Measurements from ENCODE around the gene FOXI2. TPM values are rescaled to one million over a fixed set of nuclear protein-coding genes. Genes with fewer than 3 reads are reported as not detected.
A peak's percentile ranks its signal among the peaks of the same experiment; 100 is the strongest.

The FOXI2 gene
- total RNA-seq, 1 donor from 2014 or later = not detected

- no peak for DNase-seq (ENCODE audit: low spot score)
- Mint-ChIP-seq H3K27me3 (ENCODE audit: unreplicated experiment) (no peaks in the 10 kb centered on the region), H3K9me3 (ENCODE audit: unreplicated experiment) (no peaks in the 10 kb centered on the region), H3K27ac (ENCODE audit: unreplicated experiment) (no peak overlapping the region), H3K36me3 (ENCODE audit: low read depth, unreplicated experiment) (no peaks in the 10 kb centered on the region), H3K4me3 (ENCODE audit: unreplicated experiment) (no peak overlapping the region), H3K4me1 (ENCODE audit: unreplicated experiment) (no peaks in the 10 kb centered on the region)
- TF ChIP-seq, protein P1, sequence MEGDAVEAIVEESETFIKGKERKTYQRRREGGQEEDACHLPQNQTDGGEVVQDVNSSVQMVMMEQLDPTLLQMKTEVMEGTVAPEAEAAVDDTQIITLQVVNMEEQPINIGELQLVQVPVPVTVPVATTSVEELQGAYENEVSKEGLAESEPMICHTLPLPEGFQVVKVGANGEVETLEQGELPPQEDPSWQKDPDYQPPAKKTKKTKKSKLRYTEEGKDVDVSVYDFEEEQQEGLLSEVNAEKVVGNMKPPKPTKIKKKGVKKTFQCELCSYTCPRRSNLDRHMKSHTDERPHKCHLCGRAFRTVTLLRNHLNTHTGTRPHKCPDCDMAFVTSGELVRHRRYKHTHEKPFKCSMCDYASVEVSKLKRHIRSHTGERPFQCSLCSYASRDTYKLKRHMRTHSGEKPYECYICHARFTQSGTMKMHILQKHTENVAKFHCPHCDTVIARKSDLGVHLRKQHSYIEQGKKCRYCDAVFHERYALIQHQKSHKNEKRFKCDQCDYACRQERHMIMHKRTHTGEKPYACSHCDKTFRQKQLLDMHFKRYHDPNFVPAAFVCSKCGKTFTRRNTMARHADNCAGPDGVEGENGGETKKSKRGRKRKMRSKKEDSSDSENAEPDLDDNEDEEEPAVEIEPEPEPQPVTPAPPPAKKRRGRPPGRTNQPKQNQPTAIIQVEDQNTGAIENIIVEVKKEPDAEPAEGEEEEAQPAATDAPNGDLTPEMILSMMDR (IDR thresholded peaks at IDR 0.05; ENCODE audit: unreplicated experiment) = no peak
Observed at GRCh38 chr10:127715782-127716378, 21.1 kb upstream of the FOXI2 start.

DNA sequence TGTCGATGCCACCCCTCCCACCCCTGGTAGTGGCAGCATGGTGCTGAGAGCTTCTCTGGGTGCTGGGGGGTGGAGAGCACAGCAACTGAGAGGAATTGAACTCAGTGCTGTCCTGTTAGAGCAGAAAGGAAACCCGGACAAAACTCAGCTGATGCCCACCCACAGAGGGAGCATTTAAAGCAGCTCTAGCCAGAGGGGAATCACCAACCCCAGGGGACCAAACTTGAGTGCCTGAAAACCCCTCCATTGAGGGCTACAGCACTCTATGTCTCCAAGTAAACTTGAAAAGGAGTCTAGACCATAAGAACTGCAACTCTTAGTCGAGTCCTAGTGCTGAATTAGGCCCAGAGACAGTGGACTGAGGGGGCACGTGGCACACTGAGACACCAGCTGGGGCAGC, 16.8 kb upstream of the FOXI2 start:
- H3K9me3 Mint-ChIP-seq (ENCODE audit: unreplicated experiment) = no peaks in the 10 kb centered on the region
- H3K27ac Mint-ChIP-seq (ENCODE audit: unreplicated experiment) = no peak overlapping the region
- no peaks in the 10 kb centered on the region for H3K4me1 Mint-ChIP-seq (ENCODE audit: unreplicated experiment)
- TF ChIP-seq, protein P1 (IDR thresholded peaks at IDR 0.05; ENCODE audit: unreplicated experiment) = no peak
- H3K4me3 Mint-ChIP-seq (ENCODE audit: unreplicated experiment) = no peak overlapping the region
- no peaks in the 10 kb centered on the region for H3K36me3 Mint-ChIP-seq (ENCODE audit: low read depth, unreplicated experiment)
- H3K27me3 Mint-ChIP-seq (ENCODE audit: unreplicated experiment) = no peaks in the 10 kb centered on the region
- DNase-seq (ENCODE audit: low spot score) = no peak

DNA sequence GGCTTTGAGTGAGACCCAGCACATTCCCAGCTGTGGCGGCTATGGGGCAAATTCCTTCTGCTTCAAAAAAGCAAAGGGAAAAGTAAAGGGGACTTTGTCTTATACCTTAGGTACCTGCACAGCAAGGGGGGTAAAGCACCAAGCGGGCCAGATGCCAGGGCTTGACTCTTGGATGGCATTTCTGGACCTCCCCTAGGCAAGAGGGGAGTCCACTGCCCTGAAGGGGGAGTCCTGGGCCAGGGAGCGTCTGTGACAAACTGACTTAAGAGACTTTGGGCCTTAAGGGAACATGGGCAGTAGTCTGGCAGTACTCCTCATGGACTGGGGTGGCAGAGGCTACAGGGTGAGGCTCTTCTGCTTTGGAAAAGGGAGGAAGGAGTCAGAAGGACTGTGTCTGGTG, 16.1 kb upstream of the FOXI2 start:
- Mint-ChIP-seq H3K4me1 (ENCODE audit: unreplicated experiment) (no peaks in the 10 kb centered on the region), H3K27ac (ENCODE audit: unreplicated experiment) (no peak overlapping the region), H3K4me3 (ENCODE audit: unreplicated experiment) (no peak overlapping the region), H3K36me3 (ENCODE audit: low read depth, unreplicated experiment) (no peaks in the 10 kb centered on the region), H3K27me3 (ENCODE audit: unreplicated experiment) (no peaks in the 10 kb centered on the region), H3K9me3 (ENCODE audit: unreplicated experiment) (no peaks in the 10 kb centered on the region)
- no peak for DNase-seq (ENCODE audit: low spot score)
- TF ChIP-seq, protein P1 (IDR thresholded peaks at IDR 0.05; ENCODE audit: unreplicated experiment) = no peak

- DNase-seq (ENCODE audit: low spot score) = peak; percentile 23
- peaks cover 6% of the 10 kb centered on the region for H3K36me3 Mint-ChIP-seq (ENCODE audit: low read depth, unreplicated experiment)
- peaks cover 20% of the 10 kb centered on the region for H3K27me3 Mint-ChIP-seq (ENCODE audit: unreplicated experiment)
- peaks cover 6% of the 10 kb centered on the region for H3K4me1 Mint-ChIP-seq (ENCODE audit: unreplicated experiment)
- no peak overlapping the region for H3K27ac Mint-ChIP-seq (ENCODE audit: unreplicated experiment)
- no peak overlapping the region for H3K4me3 Mint-ChIP-seq (ENCODE audit: unreplicated experiment)
- no peaks in the 10 kb centered on the region for H3K9me3 Mint-ChIP-seq (ENCODE audit: unreplicated experiment)
- TF ChIP-seq, protein P1 (IDR thresholded peaks at IDR 0.05; ENCODE audit: unreplicated experiment) = no peak
Observed at GRCh38 chr10:127734753-127735152, 2.2 kb upstream of the FOXI2 start.

- Mint-ChIP-seq H3K27ac (ENCODE audit: unreplicated experiment) (no peak overlapping the region), H3K4me1 (ENCODE audit: unreplicated experiment) (peaks cover 6% of the 10 kb centered on the region), H3K27me3 (ENCODE audit: unreplicated experiment) (peaks cover 20% of the 10 kb centered on the region), H3K4me3 (ENCODE audit: unreplicated experiment) (no peak overlapping the region), H3K36me3 (ENCODE audit: low read depth, unreplicated experiment) (peaks cover 6% of the 10 kb centered on the region), H3K9me3 (ENCODE audit: unreplicated experiment) (no peaks in the 10 kb centered on the region)
- TF ChIP-seq, protein P1 (IDR thresholded peaks at IDR 0.05; ENCODE audit: unreplicated experiment) = no peak
- DNase-seq (ENCODE audit: low spot score) = no peak
Observed at GRCh38 chr10:127735156-127735555, 1.8 kb upstream of the FOXI2 start.
